Measurements from ENCODE around the gene CBARP. TPM values are rescaled to one million over a fixed set of nuclear protein-coding genes. Genes with fewer than 3 reads are reported as not detected.

Gene CBARP
- total and polyA plus RNA-seq, 2 donors: 0.09 to 0.37 TPM

DNA sequence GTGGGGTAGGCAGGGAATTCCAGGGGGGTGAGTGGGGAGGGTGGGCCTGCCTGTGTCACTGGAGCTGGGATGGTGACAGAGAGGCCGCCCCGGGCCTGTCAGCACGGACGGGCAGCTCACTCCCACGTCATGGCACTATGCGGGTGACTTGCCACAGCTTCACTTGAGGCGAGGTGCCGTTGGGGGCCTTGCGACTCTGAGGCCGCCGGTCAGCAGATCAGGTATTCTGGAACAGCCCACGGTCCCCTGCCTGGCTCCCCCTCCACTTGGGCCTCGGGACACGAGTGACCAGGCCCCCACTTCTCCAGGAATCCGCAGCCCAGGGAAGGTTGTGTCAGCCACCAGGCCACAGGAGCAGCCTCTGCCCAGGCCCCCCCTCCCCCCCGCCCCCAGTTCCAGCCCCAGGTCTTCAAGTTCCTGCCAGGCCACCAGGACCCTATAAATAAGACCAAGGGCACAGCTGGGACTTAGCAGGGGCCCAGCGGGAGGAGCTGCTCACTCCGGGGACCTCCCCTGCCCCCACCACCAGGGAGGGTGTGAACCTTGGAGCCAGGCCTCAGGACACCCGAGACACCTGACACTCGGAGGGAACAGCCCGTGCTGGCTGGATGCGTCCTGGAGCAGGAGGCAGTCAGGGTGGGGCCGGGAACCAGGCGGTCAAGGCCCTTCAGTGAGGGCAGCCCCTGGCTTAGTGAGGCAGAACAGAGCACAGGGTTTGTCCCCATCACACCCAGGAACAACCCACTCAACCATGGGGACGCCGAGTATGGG is 7.9 kb upstream of the CBARP start:
- Histone ChIP-seq H3K4me3 (ENCODE audit: low read length in 2 of 2) (no peak overlapping the region), H3K27ac (ENCODE audit: low read depth in 1 of 2, low read length in 1 of 2) (peak overlapping the region in 1 of 2 donors; percentile 8), H3K27me3 (ENCODE audit: control insufficient read depth in 2 of 2, insufficient read depth in 1 of 2, low read length in 1 of 2) (peaks cover 0 to 5% of the 10 kb centered on the region in 2 donors), H3K36me3 (ENCODE audit: control insufficient read depth in 2 of 2, insufficient read depth in 2 of 2, low read length in 1 of 2) (peaks cover 12 to 13% of the 10 kb centered on the region in 2 donors), H3K9me3 (ENCODE audit: control insufficient read depth in 2 of 2, insufficient read depth in 1 of 2, low read length in 1 of 2) (no peaks in the 10 kb centered on the region), H3K4me1 (ENCODE audit: control insufficient read depth in 2 of 2, insufficient read depth in 2 of 2, low read length in 2 of 2) (peaks cover 17 to 45% of the 10 kb centered on the region in 2 donors)
- DNase-seq (ENCODE audit: low read depth in 6 of 9, low spot score in 9 of 9): no peak
- WGBS: 95% methylated on average over 26 of the region's 26 CpGs

DNA sequence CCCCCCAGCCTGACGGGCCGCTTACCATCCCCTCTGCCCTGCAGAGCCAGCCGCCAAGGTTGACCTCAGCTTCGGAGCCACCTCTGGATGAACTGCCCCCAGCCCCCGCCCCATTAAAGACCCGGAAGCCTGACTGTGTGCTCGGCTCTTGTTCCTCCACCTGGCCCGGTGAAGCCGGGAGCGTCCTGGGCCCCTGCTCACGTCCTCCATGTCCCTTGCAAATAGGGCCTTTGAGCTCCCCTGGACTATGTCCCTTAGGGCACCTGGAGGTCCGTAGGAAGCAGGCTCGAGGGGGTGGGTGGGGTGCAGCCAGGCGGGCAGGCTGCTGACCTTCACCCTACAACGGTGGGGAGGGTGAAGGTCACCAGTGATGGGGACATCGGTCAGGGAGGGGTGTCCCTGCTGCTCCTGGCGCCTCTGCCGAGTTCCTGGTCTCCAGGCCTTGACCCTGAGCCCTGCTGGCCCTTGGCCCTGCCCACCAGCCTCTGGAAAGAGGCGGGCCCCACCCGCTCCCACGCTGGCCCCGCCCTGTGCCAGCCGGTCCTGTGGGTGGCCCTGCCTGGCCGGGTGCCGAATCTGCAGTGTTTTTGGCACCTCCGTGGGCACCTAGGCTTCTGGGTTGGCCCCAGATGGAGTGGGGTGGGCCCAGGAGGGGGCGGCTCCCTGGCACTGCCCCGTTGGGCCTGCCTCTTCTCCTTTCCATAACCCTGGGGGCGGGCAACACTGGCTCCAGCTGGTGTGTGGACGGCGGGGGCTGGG is 7.1 kb upstream of the CBARP start:
- Histone ChIP-seq H3K27me3 (ENCODE audit: control insufficient read depth in 2 of 2, insufficient read depth in 1 of 2, low read length in 1 of 2) (peaks cover 2 to 8% of the 10 kb centered on the region in 2 donors), H3K4me3 (ENCODE audit: low read length in 2 of 2) (no peak overlapping the region), H3K4me1 (ENCODE audit: control insufficient read depth in 2 of 2, insufficient read depth in 2 of 2, low read length in 2 of 2) (peaks cover 17 to 48% of the 10 kb centered on the region in 2 donors), H3K9me3 (ENCODE audit: control insufficient read depth in 2 of 2, insufficient read depth in 1 of 2, low read length in 1 of 2) (peaks cover 0 to 1% of the 10 kb centered on the region in 2 donors), H3K27ac (ENCODE audit: low read depth in 1 of 2, low read length in 1 of 2) (peak overlapping the region; percentile 24 to 78), H3K36me3 (ENCODE audit: control insufficient read depth in 2 of 2, insufficient read depth in 2 of 2, low read length in 1 of 2) (peaks cover 12 to 13% of the 10 kb centered on the region in 2 donors)
- WGBS: 74% methylated on average over 31 of the region's 31 CpGs
- no peak for DNase-seq (ENCODE audit: low read depth in 6 of 9, low spot score in 9 of 9)

DNA sequence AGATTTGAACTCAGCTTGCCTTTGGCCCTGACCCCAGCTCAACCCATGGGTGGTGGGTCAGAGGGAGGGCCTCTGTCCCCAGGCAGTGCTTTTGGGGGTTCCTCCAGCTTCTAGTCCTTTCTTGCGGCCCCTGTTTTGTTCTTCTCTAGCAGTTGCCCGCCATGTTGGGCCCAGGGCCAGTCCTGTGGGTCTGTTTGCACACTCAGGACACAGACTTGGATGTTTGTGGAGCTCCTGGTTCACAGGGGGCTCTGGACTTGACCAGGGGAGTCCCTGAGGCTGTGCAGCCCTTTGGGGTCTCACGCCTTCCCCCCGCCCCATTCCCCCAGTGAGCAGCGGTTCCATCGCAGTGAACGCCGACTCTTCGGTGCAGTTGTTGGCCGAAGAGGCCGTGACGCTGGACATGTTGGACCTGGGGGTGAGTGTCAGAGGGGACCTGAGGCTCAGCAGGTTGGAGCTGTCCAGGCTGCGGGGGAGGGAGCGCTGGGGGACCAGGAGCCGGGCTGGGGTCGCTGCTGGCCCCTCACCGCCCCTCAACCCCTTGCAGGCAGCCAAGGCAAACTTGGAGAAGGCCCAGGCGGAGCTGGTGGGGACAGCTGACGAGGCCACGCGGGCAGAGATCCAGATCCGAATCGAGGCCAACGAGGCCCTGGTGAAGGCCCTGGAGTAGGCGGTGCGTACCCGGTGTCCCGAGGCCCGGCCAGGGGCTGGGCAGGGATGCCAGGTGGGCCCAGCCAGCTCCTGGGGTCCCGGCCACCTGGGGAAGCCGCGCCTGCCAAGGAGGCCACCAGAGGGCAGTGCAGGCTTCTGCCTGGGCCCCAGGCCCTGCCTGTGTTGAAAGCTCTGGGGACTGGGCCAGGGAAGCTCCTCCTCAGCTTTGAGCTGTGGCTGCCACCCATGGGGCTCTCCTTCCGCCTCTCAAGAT is 6.2 kb upstream of the CBARP start:
- peak in 6 of 9 donors; percentile 70 to 90 (median 84) for DNase-seq (ENCODE audit: low read depth in 6 of 9, low spot score in 9 of 9)
- Histone ChIP-seq H3K4me1 (ENCODE audit: control insufficient read depth in 2 of 2, insufficient read depth in 2 of 2, low read length in 2 of 2) (peaks cover 17 to 54% of the 10 kb centered on the region in 2 donors), H3K36me3 (ENCODE audit: control insufficient read depth in 2 of 2, insufficient read depth in 2 of 2, low read length in 1 of 2) (peaks cover 12 to 13% of the 10 kb centered on the region in 2 donors), H3K27me3 (ENCODE audit: control insufficient read depth in 2 of 2, insufficient read depth in 1 of 2, low read length in 1 of 2) (peaks cover 11 to 16% of the 10 kb centered on the region in 2 donors), H3K4me3 (ENCODE audit: low read length in 2 of 2) (no peak overlapping the region), H3K27ac (ENCODE audit: low read depth in 1 of 2, low read length in 1 of 2) (peak overlapping the region; percentile 24 to 78), H3K9me3 (ENCODE audit: control insufficient read depth in 2 of 2, insufficient read depth in 1 of 2, low read length in 1 of 2) (peaks cover 0 to 5% of the 10 kb centered on the region in 2 donors)
- 69% methylated on average over 33 of the region's 33 CpGs for WGBS

DNA sequence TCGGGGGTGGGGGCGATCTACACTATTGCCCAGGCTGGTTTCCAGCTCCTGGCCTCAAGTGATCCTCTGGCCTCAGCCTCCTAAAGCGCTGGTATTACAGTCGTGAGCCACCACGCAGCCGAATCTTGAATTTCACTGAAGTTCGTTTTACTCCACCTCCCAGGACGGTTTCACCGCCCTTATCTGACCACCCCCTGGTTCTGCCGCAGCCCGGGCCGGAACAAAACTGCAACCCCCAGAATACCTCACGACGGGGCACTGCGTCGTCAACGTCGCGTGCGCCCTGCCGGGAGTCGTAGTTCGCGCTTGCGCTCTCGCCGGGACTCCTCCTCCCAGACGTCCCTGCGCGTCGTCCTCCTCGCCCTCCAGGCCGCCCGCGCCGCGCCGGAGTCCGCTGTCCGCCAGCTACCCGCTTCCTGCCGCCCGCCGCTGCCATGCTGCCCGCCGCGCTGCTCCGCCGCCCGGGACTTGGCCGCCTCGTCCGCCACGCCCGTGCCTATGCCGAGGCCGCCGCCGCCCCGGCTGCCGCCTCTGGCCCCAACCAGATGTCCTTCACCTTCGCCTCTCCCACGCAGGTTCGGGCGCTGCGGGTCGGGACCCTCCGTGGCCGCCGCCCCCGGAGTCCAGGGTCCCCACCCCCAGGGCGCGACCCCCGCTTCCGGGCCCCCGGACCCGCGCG is 3.8 kb upstream of the CBARP start, which contains the start of gene ATP5F1D:
TSS of gene ATP5F1D (plus strand) at position 335 of the 679 bp plus-strand sequence. CDS start at position 435, 100 bp downstream.
- peak within 1 kb of the TSS in 1 of 2 donors; percentile 77 for H3K27ac ChIP-seq (ENCODE audit: low read depth in 1 of 2, low read length in 1 of 2)
- DNase-seq (ENCODE audit: low read depth in 6 of 9, low spot score in 9 of 9): peak in 6 of 9 donors; percentile 83 to 94 (median 89)
- peaks cover 26 to 50% of the 10 kb centered on the region in 2 donors for H3K4me1 ChIP-seq (ENCODE audit: control insufficient read depth in 2 of 2, insufficient read depth in 2 of 2, low read length in 2 of 2)

DNA sequence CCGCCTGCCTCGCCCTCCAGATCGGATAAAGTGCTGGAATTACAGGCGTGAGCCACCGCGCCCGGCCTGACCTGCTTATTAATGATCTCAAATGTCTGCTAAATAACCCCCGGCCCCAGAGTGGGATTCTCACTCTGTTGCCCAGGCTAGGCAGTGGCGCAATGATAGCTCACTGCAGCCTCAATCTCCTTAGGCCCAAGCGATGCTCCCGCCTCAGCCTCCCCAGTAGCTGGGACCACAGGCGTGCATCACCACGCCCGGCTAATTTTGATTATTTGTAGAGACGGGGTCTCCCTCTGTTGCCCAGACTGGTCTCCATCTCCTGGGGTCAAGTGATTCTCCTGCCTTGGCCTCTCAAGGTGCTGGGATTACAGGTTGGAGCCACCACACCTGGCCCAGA is 3.1 kb upstream of the CBARP start:
- WGBS: 75% methylated on average over 15 of the region's 15 CpGs
- H3K4me1 ChIP-seq (ENCODE audit: control insufficient read depth in 2 of 2, insufficient read depth in 2 of 2, low read length in 2 of 2): peaks cover 26 to 50% of the 10 kb centered on the region in 2 donors

More for the DNA sequence above, 3.8 kb upstream of the CBARP start, which contains the start of gene ATP5F1D:
- H3K4me3 ChIP-seq (ENCODE audit: low read length in 2 of 2): peak within 1 kb of the TSS; percentile 48 to 91
- H3K27me3 ChIP-seq (ENCODE audit: control insufficient read depth in 2 of 2, insufficient read depth in 1 of 2, low read length in 1 of 2): peaks cover 32 to 35% of the 10 kb centered on the region in 2 donors
- WGBS: under 1% methylated on average over 79 of the region's 79 CpGs
- peaks cover 0 to 5% of the 10 kb centered on the region in 2 donors for H3K9me3 ChIP-seq (ENCODE audit: control insufficient read depth in 2 of 2, insufficient read depth in 1 of 2, low read length in 1 of 2)
- H3K36me3 ChIP-seq (ENCODE audit: control insufficient read depth in 2 of 2, insufficient read depth in 2 of 2, low read length in 1 of 2): peaks cover 12 to 13% of the 10 kb centered on the region in 2 donors

DNA sequence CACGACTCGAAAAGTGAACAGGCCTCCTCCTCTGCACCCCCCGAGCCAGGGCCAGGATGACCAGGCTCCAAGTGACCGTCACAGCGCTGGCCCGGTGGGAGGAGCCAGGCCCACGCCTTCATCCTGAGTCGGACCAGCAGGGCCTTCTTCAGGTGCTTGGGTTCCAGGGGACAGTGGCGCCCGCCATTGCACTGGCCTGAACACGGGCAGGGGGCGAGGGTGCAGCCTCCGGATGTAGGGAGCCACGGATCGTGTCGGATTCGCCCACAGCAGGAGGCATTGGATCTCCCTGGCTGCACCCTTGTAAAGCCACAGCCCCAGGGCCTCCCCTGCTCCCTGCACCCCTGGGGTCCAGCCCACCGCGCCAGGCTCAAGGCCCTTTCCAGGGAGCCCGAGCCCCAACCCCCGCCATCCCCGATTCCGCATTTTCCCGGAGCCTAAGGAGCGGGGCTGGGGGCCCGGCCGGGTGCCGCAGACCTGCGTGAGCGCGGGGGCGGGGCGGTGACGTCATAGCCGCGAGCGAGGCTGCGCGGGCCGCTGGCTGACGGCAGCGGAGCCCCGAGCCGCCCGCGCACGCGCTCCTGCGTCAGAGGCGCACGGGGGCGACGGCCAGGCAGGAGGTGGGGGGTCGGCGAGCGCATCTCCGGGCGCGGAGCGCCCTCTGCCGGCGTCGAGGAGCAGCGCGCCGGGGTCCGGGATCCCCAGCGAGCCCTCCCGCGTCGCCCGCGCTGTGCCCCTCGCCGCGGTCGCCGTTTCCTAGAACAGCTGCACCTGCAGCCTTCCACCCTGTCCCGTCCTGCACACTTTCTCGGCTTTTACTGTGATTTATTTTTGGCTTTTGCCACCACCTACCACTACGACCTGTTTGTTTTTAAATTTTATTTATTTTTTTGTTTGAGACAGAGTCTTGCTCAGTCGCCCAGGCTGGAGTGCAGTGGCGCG is 2.3 kb upstream of the CBARP start:
- Histone ChIP-seq H3K4me3 (ENCODE audit: low read length in 2 of 2) (peak overlapping the region; percentile 13 to 38), H3K27ac (ENCODE audit: low read depth in 1 of 2, low read length in 1 of 2) (peak overlapping the region; percentile 42 to 51), H3K4me1 (ENCODE audit: control insufficient read depth in 2 of 2, insufficient read depth in 2 of 2, low read length in 2 of 2) (peaks cover 26 to 47% of the 10 kb centered on the region in 2 donors), H3K27me3 (ENCODE audit: control insufficient read depth in 2 of 2, insufficient read depth in 1 of 2, low read length in 1 of 2) (peaks cover 47 to 50% of the 10 kb centered on the region in 2 donors), H3K36me3 (ENCODE audit: control insufficient read depth in 2 of 2, insufficient read depth in 2 of 2, low read length in 1 of 2) (peaks cover 8 to 11% of the 10 kb centered on the region in 2 donors), H3K9me3 (ENCODE audit: control insufficient read depth in 2 of 2, insufficient read depth in 1 of 2, low read length in 1 of 2) (peaks cover 0 to 8% of the 10 kb centered on the region in 2 donors)
- 17% methylated on average over 84 of the region's 84 CpGs for WGBS
- DNase-seq (ENCODE audit: low read depth in 6 of 9, low spot score in 9 of 9): peak in 6 of 9 donors; percentile 78 to 94 (median 88)

More for the DNA sequence above, 3.1 kb upstream of the CBARP start:
- Histone ChIP-seq H3K9me3 (ENCODE audit: control insufficient read depth in 2 of 2, insufficient read depth in 1 of 2, low read length in 1 of 2) (peaks cover 0 to 6% of the 10 kb centered on the region in 2 donors), H3K27me3 (ENCODE audit: control insufficient read depth in 2 of 2, insufficient read depth in 1 of 2, low read length in 1 of 2) (peaks cover 38 to 42% of the 10 kb centered on the region in 2 donors), H3K4me3 (ENCODE audit: low read length in 2 of 2) (peak overlapping the region; percentile 48 to 91), H3K27ac (ENCODE audit: low read depth in 1 of 2, low read length in 1 of 2) (no peak overlapping the region), H3K36me3 (ENCODE audit: control insufficient read depth in 2 of 2, insufficient read depth in 2 of 2, low read length in 1 of 2) (peaks cover 12 to 13% of the 10 kb centered on the region in 2 donors)
- DNase-seq (ENCODE audit: low read depth in 6 of 9, low spot score in 9 of 9): no peak

DNA sequence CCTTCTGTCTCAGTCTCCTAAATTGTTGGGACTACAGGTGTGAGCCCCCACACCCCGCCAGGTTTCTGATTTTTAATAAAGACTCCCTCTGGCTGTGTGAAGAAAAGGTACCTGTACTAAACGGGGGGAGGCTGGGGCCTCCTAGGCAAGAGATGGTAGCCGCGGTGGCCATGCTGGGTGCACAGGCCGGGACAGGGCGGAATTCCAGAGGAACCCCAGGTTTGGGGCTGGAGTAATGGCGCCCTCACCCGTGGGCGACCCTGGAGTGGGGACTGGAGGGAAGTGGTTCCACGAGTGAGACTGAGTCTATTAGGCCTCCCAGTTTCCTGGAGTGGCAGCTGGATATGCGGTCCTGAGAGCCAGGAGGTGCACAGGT is 1.6 kb upstream of the CBARP start:
- no peak for DNase-seq (ENCODE audit: low read depth in 6 of 9, low spot score in 9 of 9)
- no peak overlapping the region for H3K4me3 ChIP-seq (ENCODE audit: low read length in 2 of 2)
- H3K36me3 ChIP-seq (ENCODE audit: control insufficient read depth in 2 of 2, insufficient read depth in 2 of 2, low read length in 1 of 2): peaks cover 3 to 5% of the 10 kb centered on the region in 2 donors
- peak overlapping the region in 1 of 2 donors; percentile 0 for H3K27ac ChIP-seq (ENCODE audit: low read depth in 1 of 2, low read length in 1 of 2)
- 86% methylated on average over 11 of the region's 11 CpGs for WGBS
- H3K9me3 ChIP-seq (ENCODE audit: control insufficient read depth in 2 of 2, insufficient read depth in 1 of 2, low read length in 1 of 2): peaks cover 0 to 11% of the 10 kb centered on the region in 2 donors
- H3K4me1 ChIP-seq (ENCODE audit: control insufficient read depth in 2 of 2, insufficient read depth in 2 of 2, low read length in 2 of 2): peaks cover 22 to 41% of the 10 kb centered on the region in 2 donors
- H3K27me3 ChIP-seq (ENCODE audit: control insufficient read depth in 2 of 2, insufficient read depth in 1 of 2, low read length in 1 of 2): peaks cover 50 to 53% of the 10 kb centered on the region in 2 donors
